ENCODE measurements around the gene CACNA1H.

The CACNA1H gene

DNA sequence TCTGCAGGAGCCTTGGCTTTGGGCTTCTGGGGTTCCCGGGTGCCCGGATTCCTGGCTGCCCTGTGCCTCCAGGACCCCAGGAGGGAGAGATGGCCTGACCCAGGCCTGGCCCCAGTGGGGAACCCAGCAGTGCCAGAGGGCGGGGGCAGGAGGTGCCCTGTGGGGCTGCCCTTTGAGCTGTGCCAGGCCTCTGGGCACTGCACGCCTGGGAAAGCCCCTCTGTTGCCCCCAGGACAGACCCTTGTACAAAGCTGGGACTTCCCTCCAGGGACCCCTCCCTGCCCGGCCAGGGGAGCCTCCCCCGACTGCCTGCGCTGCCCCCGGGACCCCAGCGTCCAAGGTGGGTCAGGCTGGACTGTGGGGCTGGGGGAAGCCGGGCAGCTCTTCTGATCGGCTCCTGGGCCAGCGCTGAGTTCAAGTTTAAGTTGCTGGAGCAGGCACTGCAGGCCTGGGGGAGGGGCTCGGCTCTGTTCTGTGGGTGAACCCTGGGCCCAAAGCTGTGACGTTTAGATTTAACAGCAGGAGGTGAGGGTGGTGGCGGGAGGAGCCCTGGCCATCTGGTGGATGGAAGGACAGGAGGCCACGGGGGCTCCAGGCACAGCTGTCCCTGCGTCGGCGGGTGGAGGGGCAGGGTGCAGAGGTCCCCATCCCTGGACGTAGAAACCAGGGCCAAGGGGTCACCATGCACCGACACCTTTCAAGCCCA lies 29.2 kb upstream of the CACNA1H start:
- no peak for DNase-seq (ENCODE audit: low read depth)

GRCh38 chr16:1124291-1124690 lies 28.6 kb upstream of the CACNA1H start:
- DNase-seq (ENCODE audit: low read depth) = no peak

DNA sequence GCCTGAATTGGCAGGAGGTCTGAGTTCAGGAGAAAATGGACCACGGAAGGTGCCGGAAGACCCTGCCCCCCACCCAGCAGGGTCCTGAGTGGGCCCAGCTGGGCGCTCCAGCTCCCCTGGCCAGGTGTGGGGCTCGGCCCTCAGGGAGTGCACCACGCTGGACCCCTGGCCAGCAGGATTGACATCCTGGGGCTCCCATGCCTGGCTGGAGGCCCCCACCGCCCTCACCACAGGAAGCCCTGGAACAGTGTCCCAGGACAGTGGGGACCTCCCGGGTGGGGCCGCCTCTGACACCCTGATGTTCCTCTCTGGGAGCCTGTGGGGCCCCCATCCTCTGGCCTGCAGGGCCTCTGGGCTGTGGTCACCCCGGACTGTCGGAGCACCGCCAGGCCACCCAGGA lies 28.1 kb upstream of the CACNA1H start:
- no peak for DNase-seq (ENCODE audit: low read depth)

DNA sequence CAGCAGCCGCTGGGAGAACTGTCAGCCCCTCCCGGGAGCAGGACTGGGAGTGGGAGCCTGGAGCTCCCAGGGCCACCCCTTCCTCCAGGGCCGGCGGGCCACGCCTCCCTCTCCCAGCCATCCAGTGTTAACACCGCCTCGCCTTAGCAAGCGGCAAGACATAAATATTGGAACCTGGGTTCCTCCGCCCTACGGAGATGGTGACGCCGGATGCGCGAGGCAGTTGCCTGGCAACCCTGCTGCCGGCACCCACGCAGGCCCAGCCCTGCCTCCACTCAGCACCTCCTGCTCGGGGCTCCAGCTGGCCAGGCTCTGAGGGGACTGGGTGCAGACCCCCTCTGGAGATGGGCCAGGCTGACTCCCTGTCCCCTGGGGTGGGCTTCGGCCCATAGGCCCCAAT lies 27.4 kb upstream of the CACNA1H start:
- DNase-seq (ENCODE audit: low read depth) = peak; percentile 17

DNA sequence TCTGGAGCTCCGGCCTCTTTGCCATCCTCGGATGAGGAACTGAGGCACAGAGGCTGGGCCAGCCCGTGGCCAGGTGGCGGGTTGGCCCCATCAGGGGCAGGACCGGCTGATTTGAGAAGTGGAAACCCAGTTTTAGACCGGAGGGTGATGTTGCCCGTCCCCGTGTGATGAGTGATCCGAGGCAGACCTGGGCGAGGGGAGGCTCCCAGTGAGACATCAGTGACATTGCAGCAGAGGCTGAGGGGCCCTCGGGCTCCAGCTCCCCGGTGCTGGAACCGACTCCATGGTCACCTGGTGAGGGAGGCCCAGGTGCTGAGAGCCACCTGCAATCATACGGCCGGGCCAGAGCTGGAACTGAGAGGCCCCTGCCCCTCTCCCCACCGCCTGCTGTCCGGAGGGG lies 26.9 kb upstream of the CACNA1H start:
- no peak for DNase-seq (ENCODE audit: low read depth)

GRCh38 chr16:1126586-1126985 lies 26.3 kb upstream of the CACNA1H start:
- no peak for DNase-seq (ENCODE audit: low read depth)

DNA sequence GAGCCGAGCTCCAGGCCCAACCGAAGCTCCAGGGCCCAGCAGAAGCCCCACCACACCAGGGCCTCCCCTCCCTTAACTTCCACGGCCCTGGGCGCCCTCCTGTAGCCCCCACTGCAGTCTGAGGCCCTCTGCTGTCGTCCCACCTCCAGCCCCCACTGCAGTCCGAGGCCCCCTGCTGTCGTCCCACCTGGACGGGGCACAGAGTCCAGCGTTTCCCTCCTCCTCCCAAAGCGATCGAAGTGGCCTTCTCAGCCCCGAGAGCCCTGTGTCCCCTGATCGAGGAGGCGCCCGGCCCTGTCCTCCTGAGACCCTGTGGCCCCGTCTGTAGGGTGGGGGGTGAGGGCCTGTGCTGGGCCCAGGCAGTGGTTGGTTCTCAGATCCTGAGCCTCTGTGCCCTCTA lies 25.8 kb upstream of the CACNA1H start:
- DNase-seq (ENCODE audit: low read depth) = no peak

GRCh38 chr16:1127971-1128715 lies 24.8 kb upstream of the CACNA1H start:
- no peak for DNase-seq (ENCODE audit: low read depth)

- no peak for DNase-seq (ENCODE audit: low read depth)
These were observed 23.6 kb upstream of the CACNA1H start for GRCh38 chr16:1129106-1129960.

- no peak for DNase-seq (ENCODE audit: low read depth)
These were observed 22.5 kb upstream of the CACNA1H start for GRCh38 chr16:1130382-1130781.

GRCh38 chr16:1131378-1131994 lies 21.4 kb upstream of the CACNA1H start:
- no peak for DNase-seq (ENCODE audit: low read depth)

- no peak for DNase-seq (ENCODE audit: low read depth)
These were observed 20.5 kb upstream of the CACNA1H start for GRCh38 chr16:1132431-1132830.

- DNase-seq (ENCODE audit: low read depth) = no peak
These were observed 19.6 kb upstream of the CACNA1H start for GRCh38 chr16:1133271-1133670.

DNA sequence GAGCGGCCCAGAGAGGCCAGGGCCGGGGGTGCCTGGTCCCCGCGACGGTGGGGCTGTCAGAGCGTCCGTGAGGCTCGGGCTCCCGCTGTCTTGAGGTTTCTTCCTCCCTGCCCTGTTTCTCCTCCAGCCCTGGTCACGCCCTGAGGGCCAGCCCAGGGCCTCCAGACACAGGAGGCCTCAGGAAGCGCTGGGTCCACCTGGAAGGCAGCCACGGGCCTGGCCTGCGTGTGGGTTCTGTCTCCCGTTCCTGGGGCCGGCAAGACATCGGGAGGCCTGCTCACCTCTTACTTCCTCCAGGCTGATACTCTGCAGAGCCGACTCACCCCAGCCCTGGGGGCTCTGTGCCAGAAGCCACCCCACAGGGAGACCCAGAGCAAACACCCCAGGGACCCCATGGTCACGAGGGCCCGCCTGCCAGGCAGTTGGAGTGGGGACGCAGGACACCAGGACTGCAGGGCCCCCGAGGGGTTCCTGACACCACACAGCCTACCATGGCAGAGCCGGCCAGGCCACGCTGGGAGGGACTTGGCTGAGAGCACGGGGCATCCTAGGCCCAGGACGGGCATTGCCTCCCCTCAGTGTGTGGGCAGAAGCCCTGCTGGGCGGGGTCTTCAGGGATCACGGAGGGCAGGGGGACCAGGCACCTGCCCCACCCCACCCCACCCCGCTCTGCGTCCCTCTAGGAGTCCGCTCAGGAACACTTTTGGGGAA lies 18.9 kb upstream of the CACNA1H start:
- DNase-seq (ENCODE audit: low read depth) = no peak

GRCh38 chr16:1134776-1135458 lies 18.0 kb upstream of the CACNA1H start:
- DNase-seq (ENCODE audit: low read depth) = no peak

DNA sequence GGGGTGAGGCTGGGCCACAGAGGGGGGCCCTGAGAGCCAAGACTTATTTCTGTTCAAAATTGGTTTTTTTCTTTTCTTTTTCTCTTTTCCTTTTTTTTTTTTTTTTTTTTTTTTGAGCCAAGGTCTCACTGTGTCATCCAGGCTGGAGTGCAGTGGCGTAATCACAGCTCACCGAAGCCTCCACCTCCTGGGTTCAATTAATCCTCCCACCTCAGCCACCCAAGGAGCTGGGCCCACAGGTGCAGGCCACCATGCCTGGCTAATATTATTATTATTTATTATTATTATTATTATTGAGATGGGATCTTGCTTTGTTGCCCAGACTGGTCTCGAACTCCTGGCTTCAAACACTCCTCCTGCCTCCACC lies 17.5 kb upstream of the CACNA1H start:
- no peak for DNase-seq (ENCODE audit: low read depth)

DNA sequence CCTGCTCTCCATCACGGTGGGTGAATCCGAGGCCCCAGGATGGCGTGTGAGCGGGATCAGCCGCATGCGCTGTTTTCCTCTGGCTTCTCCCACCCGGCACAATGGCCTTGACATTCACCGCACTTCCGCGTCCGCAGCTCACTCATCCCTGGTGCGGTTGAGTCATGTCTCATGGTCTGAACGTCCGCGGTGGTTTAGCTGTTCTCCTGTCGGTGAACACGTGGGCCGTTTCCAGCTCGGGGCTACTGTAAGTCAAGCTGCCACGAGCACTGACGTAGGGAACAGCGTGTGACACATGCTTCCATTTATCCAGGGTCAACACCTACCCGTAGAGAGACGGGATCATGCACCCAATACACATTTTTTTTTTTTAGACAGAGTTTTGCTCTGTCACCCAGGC lies 15.3 kb upstream of the CACNA1H start:
- DNase-seq (ENCODE audit: low read depth) = no peak

DNA sequence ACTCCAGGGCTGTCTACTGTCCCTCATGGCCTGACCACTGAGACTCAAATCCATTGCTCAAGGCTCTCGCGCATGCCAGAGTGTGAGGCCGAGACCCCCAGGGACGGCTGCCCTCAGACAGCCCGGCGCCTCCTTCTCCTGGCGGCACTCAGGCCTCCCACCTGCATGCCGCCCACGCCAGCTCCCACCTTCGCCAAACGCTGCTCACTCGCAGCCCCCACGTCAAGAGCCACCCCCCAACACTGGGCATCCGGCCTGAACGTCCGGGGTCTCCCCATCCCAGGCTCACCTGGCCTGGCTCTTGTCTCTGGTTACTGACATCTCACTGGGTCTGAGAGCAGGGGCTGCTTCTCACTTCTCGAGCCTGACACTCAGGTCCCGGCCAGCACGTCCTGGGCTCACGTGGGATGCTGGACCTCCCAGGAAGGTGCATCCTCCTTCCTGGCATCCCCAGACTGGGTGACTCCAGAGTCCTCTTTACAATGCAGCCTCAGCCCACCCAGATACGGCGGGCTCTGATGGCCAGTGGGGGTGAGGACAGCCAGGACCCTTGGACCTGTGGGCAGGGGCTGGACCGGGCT lies 12.2 kb upstream of the CACNA1H start:
- DNase-seq (ENCODE audit: low read depth) = no peak

DNA sequence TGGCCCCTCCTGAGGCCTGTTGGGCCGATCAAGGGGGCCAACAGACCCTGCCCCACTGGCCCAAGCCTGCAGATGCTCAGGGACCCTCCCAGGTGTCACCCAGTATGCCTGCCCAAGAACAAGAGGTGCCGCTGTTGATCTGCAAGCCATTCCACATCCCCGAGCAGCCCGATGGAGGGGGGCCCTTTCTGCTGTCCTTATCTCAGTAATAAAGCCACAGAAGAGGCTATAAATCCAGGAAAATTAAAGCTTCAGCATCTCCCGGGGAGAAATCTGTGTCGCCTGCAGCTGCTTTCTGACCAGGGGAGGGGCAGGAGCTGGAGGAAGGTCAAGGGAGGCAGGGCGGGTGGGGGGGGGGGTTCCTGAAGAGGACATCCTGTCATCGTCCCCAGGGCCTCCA lies 11.7 kb upstream of the CACNA1H start:
- no peak for DNase-seq (ENCODE audit: low read depth)

DNA sequence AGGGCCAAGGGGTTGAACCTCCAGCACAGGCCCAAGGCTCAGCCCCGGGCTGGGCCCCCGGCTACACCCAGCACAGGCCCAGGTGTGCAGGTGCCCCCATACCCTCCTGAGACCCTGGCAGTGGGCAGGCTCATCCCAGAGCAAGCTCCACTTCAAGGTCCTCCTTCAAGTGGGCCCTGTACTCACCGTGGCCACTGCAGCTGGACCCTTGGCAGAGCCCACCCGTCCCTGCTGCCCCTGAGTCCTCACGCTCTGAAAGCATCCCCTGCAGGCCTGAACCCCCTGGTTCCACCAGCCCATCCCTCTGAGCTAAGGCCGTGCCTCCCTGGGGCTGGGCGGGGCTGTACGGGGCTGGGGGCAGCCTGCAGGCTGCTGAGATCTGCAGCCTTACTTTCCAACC lies 11.2 kb upstream of the CACNA1H start:
- no peak for DNase-seq (ENCODE audit: low read depth)

- no peak for DNase-seq (ENCODE audit: low read depth)
These were observed 10.0 kb upstream of the CACNA1H start for GRCh38 chr16:1142911-1143310.
